HG03095 (cell line): ENCODE data around the gene AFM.

Source experiments
- ATAC-seq: cut with Tn5 transposase; IDR thresholded peaks from one replicate; pipeline ENCODE4 v1.9.1; 2021; ENCODE audit warnings: moderate library complexity; ENCODE audit not compliant: unreplicated experiment

AFM gene

GRCh38 chr4:73450398-73451004 is 31.0 kb upstream of the AFM start:
- no peak for ATAC-seq

- no peak for ATAC-seq
These were observed 30.1 kb upstream of the AFM start for GRCh38 chr4:73451404-73451803.

- no peak for ATAC-seq
These were observed 29.4 kb upstream of the AFM start for GRCh38 chr4:73451981-73452747.

- no peak for ATAC-seq
These were observed 28.4 kb upstream of the AFM start for GRCh38 chr4:73452953-73453700.

- no peak for ATAC-seq
These were observed 27.9 kb upstream of the AFM start for GRCh38 chr4:73453701-73454005.

GRCh38 chr4:73454920-73455319 is 26.6 kb upstream of the AFM start:
- no peak for ATAC-seq

GRCh38 chr4:73456177-73457022 is 25.1 kb upstream of the AFM start:
- no peak for ATAC-seq

- no peak for ATAC-seq
These were observed 23.1 kb upstream of the AFM start for GRCh38 chr4:73458184-73459047.

- ATAC-seq, result no peak
These were observed 22.5 kb upstream of the AFM start for GRCh38 chr4:73459048-73459421.

GRCh38 chr4:73460913-73461522 is 20.5 kb upstream of the AFM start:
- no peak for ATAC-seq

GRCh38 chr4:73468170-73468569 is 13.4 kb upstream of the AFM start:
- no peak for ATAC-seq

- ATAC-seq, result no peak
These were observed 10.8 kb upstream of the AFM start for GRCh38 chr4:73470728-73471127.

- no peak for ATAC-seq
These were observed 4.4 kb upstream of the AFM start for GRCh38 chr4:73477176-73477575.

GRCh38 chr4:73479323-73479722 is 2.2 kb upstream of the AFM start:
- ATAC-seq, result no peak

- no peak for ATAC-seq
These were observed 3.5 kb downstream of the AFM start for GRCh38 chr4:73485085-73485484.

- ATAC-seq, result no peak
These were observed 4.1 kb downstream of the AFM start for GRCh38 chr4:73485596-73485995.

GRCh38 chr4:73486497-73486896 is 5.0 kb downstream of the AFM start:
- ATAC-seq, result no peak

GRCh38 chr4:73487233-73487632 is 5.7 kb downstream of the AFM start:
- ATAC-seq, result no peak

- no peak for ATAC-seq
These were observed 18.6 kb downstream of the AFM start for GRCh38 chr4:73499996-73500765.
